SK-N-MC (cell line): ENCODE data around the gene ATXN7L1.

Experiments used
- DNase-seq: peaks from one replicate; pipeline ENCODE4 v3.0.0-alpha.2; 2011; ENCODE audit warnings: low read depth, low spot score
- H3K27ac ChIP-seq: fragments of 200-600 bp; sonication (generic); 2 replicates; pipeline ENCODE4 v1.5.1; 2016; ENCODE audit warnings: mixed run types
- H3K36me3 ChIP-seq: fragments of 200-600 bp; sonication (generic); 2 replicates; pipeline ENCODE4 v1.6.1; 2017; ENCODE audit warnings: antibody characterized with exemption, low read length, mixed read lengths; ENCODE audit not compliant: insufficient read depth
- H3K4me3 ChIP-seq: fragments of 200-600 bp; sonication (generic); 2 replicates; pipeline ENCODE4 v1.5.1; 2016
- H3K9ac ChIP-seq: fragments of 200-600 bp; sonication (generic); 2 replicates; pipeline ENCODE4 v1.8.0; 2017; ENCODE audit warnings: mixed run types, mixed read lengths; ENCODE audit not compliant: insufficient read length
- H3K9me3 ChIP-seq: fragments of 200-600 bp; sonication (generic); 2 replicates; pipeline ENCODE4 v1.6.1; 2017; ENCODE audit warnings: low read depth, mild to moderate bottlenecking, antibody characterized with exemption, low read length, moderate library complexity, mixed read lengths
- EZH2 ChIP-seq: fragments of 200-600 bp; sonication (generic); IDR thresholded peaks from one replicate; pipeline ENCODE4 v1.6.1; 2017; ENCODE audit warnings: antibody characterized with exemption
- FOXP2 ChIP-seq: optimal IDR thresholded peaks from 2 replicates; pipeline ENCODE3; 2011; ENCODE audit warnings: mild to moderate bottlenecking, moderate library complexity; ENCODE audit not compliant: insufficient read depth; ENCODE audit errors: extremely low read length, control extremely low read depth
- POLR2AphosphoS5 ChIP-seq: IDR thresholded peaks from 2 replicates; pipeline ENCODE4 v1.6.1; 2012; ENCODE audit warnings: mild to moderate bottlenecking, low read depth, low read length, borderline replicate concordance

Gene ATXN7L1

GRCh38 chr7:105693576-105693975, 182.8 kb downstream of the ATXN7L1 start:
- no peak overlapping the region for H3K9ac ChIP-seq
- H3K9me3 ChIP-seq: no peaks in the 10 kb centered on the region
- H3K27ac ChIP-seq: peak overlapping the region; percentile 93
- H3K4me3 ChIP-seq: no peak overlapping the region
- TF ChIP-seq FOXP2 (no peak), POLR2AphosphoS5 (no peak), EZH2 (no peak)
- DNase-seq: no peak
- H3K36me3 ChIP-seq: no peaks in the 10 kb centered on the region

- peak overlapping the region; percentile 87 for H3K9ac ChIP-seq
- H3K9me3 ChIP-seq: no peaks in the 10 kb centered on the region
- peak overlapping the region; percentile 82 for H3K4me3 ChIP-seq
- TF ChIP-seq POLR2AphosphoS5 (no peak; the same call in none of the 2 replicates), FOXP2 (no peak), EZH2 (no peak)
- DNase-seq: peak; percentile 97
- H3K36me3 ChIP-seq: no peaks in the 10 kb centered on the region
- peak overlapping the region; percentile 100 for H3K27ac ChIP-seq
These were observed 184.5 kb downstream of the ATXN7L1 start for GRCh38 chr7:105691680-105692564.

GRCh38 chr7:105691082-105691679, 185.2 kb downstream of the ATXN7L1 start:
- H3K4me3 ChIP-seq: peak overlapping the region; percentile 82
- DNase-seq: no peak
- peak overlapping the region; percentile 87 for H3K9ac ChIP-seq
- TF ChIP-seq FOXP2: peak; percentile 92
- no peak for TF ChIP-seq EZH2
- H3K36me3 ChIP-seq: no peaks in the 10 kb centered on the region
- H3K27ac ChIP-seq: peak overlapping the region; percentile 100
- no peaks in the 10 kb centered on the region for H3K9me3 ChIP-seq

DNA sequence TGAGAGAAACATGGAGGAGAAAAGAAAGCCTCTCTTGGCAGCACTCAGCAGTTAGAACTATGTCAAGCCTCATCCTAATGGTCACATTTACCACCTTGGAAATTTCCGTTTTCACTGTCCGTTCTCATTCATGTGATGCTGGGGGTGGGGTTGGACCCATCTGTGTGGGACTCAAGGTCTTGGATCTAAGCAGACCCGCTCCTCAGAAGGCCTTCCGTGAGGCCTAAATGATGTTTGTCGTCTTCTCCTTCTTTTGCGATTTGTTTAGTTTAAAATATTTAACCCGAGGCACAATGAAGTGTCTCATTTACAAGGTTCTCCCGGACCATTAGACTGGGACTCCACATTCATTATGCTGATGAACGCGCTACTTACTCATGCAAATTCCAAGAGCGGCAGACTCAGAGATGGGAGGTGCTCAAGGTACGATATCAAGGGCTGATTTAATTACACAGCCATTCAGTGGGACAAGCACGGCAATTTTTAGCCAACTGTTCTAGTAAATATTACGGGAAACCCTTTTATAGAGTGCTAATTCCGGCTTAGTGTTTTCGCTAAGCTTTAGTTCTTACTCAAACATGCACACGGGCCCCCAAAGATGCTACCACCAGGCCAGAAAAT, 186.0 kb downstream of the ATXN7L1 start:
- TF ChIP-seq FOXP2 (no peak), POLR2AphosphoS5 (peak; percentile 46; the same call in 1 of the 2 replicates)
- peak overlapping the region; percentile 82 for H3K4me3 ChIP-seq
- H3K9me3 ChIP-seq: no peaks in the 10 kb centered on the region
- peak overlapping the region; percentile 87 for H3K9ac ChIP-seq
- H3K27ac ChIP-seq: peak overlapping the region; percentile 100
- H3K36me3 ChIP-seq: no peaks in the 10 kb centered on the region
- DNase-seq: peak; percentile 85

DNA sequence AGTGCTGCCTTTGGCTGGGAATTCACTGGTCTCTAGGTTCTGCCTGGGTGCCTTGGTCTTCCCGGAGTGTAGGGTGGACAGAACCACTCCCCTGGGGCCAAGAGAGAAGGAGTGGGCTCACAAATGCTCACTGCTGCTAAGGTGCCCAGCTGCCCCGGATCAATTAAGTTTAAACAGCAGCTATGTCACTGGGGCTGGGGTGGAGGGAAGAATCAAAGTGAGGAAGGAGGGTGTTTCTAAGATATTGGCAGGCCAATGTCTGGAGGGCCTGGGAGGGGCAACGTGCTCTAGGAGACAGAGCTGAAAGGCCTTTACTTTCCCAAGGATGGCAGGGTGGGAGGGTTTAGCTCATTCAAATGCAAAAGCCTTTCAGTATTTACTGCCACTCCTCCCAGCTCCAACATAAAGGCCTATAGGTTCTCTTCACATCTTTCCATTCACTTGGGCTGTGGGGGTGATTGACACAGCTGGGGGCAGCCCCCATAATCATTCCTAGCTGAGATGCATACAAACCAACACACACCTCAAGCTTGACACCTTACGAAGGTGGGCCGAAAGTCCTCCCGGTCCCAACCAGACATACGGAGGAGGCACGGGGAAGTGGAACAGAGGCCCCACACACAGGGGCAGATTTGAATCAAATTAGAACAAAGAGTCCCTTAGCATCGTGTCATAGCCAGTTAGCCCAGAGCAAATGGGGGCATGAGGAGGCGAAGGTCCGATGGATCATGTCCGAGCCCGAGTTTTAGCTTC, 187.2 kb downstream of the ATXN7L1 start:
- H3K4me3 ChIP-seq: no peak overlapping the region
- no peaks in the 10 kb centered on the region for H3K36me3 ChIP-seq
- peak overlapping the region; percentile 100 for H3K27ac ChIP-seq
- no peaks in the 10 kb centered on the region for H3K9me3 ChIP-seq
- no peak overlapping the region for H3K9ac ChIP-seq
- TF ChIP-seq POLR2AphosphoS5 (no peak), FOXP2 (no peak), EZH2 (no peak)
- DNase-seq: no peak

- no peak overlapping the region for H3K4me3 ChIP-seq
- H3K9ac ChIP-seq: no peak overlapping the region
- no peaks in the 10 kb centered on the region for H3K9me3 ChIP-seq
- H3K36me3 ChIP-seq: no peaks in the 10 kb centered on the region
- H3K27ac ChIP-seq: 0 out of 2 replicates have a peak overlapping the region, but pooled peaks have one; percentile 33
- no peak for DNase-seq
- TF ChIP-seq POLR2AphosphoS5 (no peak), FOXP2 (no peak), EZH2 (no peak)
These were observed 187.8 kb downstream of the ATXN7L1 start for GRCh38 chr7:105688617-105689016.

DNA sequence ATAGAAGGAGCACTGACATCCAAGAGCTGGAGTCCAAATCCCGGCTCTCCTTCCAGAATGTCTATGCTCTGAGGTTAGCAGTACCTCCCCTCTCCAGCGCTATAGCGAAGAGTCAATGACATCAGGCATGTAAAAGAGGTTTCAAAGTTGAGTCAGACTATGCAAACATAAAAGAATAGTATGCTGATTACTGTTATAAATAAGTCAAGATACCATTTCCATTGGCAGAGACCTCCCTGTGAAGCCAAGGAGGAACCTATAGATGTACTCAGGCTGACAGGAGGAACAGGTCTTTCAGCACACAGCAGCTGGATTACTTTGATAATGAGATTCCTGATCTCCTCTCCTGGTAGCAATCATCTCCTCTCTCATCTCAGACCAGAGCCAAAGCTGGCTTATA, 191.2 kb downstream of the ATXN7L1 start:
- no peak overlapping the region for H3K27ac ChIP-seq
- no peak for TF ChIP-seq EZH2
- TF ChIP-seq POLR2AphosphoS5: no peak
- no peak for TF ChIP-seq FOXP2
- no peaks in the 10 kb centered on the region for H3K36me3 ChIP-seq
- no peak overlapping the region for H3K4me3 ChIP-seq
- DNase-seq: no peak
- no peak overlapping the region for H3K9ac ChIP-seq
- no peaks in the 10 kb centered on the region for H3K9me3 ChIP-seq

GRCh38 chr7:105682341-105683060, 193.9 kb downstream of the ATXN7L1 start:
- H3K27ac ChIP-seq: peak overlapping the region; percentile 59
- no peak overlapping the region for H3K9ac ChIP-seq
- no peak for DNase-seq
- no peak for TF ChIP-seq EZH2
- no peak for TF ChIP-seq POLR2AphosphoS5
- TF ChIP-seq FOXP2: no peak
- H3K4me3 ChIP-seq: no peak overlapping the region
- no peaks in the 10 kb centered on the region for H3K36me3 ChIP-seq
- no peaks in the 10 kb centered on the region for H3K9me3 ChIP-seq
